Colonic mucosa (tissue), 4 donors: Measurements from ENCODE around the gene PRR23E. TPM values are rescaled to one million over a fixed set of nuclear protein-coding genes. Genes with fewer than 3 reads are reported as not detected.

ENCODE experiments used
- DNase-seq: peaks from one replicate; pipeline ENCODE4 v3.0.0-alpha.2; 2020
- H3K27ac ChIP-seq: fragments of 200-600 bp; one replicate; pipeline ENCODE4 v1.8.0; 2021
- H3K27me3 ChIP-seq: fragments of 200-600 bp; one replicate; pipeline ENCODE4 v1.8.0; 2021
- H3K36me3 ChIP-seq: fragments of 200-600 bp; one replicate; pipeline ENCODE4 v1.8.0; 2021
- H3K4me1 ChIP-seq: fragments of 200-600 bp; one replicate; pipeline ENCODE4 v1.8.0; 2021; ENCODE audit warnings: mild to moderate bottlenecking
- H3K4me3 ChIP-seq: fragments of 200-600 bp; one replicate; pipeline ENCODE4 v1.8.0; 2021
- H3K9ac ChIP-seq, 2 donors: one replicate each; pipeline ENCODE4 v1.7.0; 2013; ENCODE audit warnings: control low read depth in 2 of 2, low read depth in 2 of 2, low read length in 2 of 2
- H3K9me3 ChIP-seq: fragments of 200-600 bp; one replicate; pipeline ENCODE4 v1.8.0; 2021
- CTCF ChIP-seq: fragments of 200-600 bp; IDR thresholded peaks from one replicate; pipeline ENCODE4 v1.8.0; 2022; ENCODE audit warnings: antibody characterized with exemption, mild to moderate bottlenecking
- intact Hi-C: fragments of 100-400 bp; cut with DNase I; formaldehyde crosslinking; loops from one replicate; pipeline ENCODE4 v1.14.1; 2022
- total RNA-seq, 2 donors: library from RNA; stranded (reverse); fragmentation: NEBNext Ultra II Directional in 1 of 2; extraction: Animal tissue kit (Norgen Biotek cat#: 25700) in 1 of 2; gene quantifications; one replicate each; pipeline ENCODE4 v1.2.1, GENCODE V29; 2021
- donor health status: healthy.
- donor health status: DM: no; HTN: no; CAD: no.
- donor health status: DM: no; HTN: no; CAD: no.

The PRR23E gene
- total RNA-seq, 2 donors from 2014 or later: not detected

DNA sequence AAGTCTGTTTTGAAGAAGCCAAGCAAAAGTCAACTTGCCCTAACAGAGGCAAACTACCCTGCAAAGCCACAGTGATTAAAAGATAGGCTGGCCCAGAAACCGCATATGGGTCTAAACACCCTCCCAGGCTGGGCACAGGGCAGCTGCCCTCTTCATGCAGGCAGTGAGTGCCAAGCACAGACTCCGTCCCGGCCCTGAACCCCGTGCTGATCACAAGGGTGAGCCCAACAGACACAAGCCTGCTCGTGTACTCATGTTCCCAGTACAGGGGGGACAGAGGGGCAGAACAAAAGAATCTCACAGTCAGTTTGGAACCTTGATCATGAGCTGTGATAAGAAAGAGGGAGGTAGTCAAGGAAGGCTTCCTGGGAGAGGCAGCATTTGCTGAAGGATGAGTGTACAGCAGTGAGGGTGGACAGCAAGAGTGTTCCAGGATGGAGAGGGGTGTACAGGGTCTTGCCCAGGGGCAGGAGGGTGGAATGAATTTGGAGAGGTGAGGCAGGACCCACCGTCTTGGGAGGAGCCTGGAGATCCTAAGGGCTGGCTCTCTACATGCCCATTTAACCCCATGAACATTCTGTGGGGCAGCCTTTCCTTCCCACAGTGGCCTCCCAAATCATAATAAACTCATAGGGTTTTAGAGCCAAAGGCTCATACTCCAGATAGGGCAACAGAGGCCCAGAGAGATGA, 43.2 kb upstream of the PRR23E start:
- no peaks in the 10 kb centered on the region for H3K27me3 ChIP-seq

GRCh38 chr3:127150513-127151250, 42.2 kb upstream of the PRR23E start:
- H3K27ac ChIP-seq: no peak overlapping the region
- H3K9ac ChIP-seq: no peak overlapping the region
- H3K9me3 ChIP-seq: no peaks in the 10 kb centered on the region
- no peaks in the 10 kb centered on the region for H3K36me3 ChIP-seq
- H3K4me1 ChIP-seq: no peaks in the 10 kb centered on the region
- H3K4me3 ChIP-seq: no peak overlapping the region
- intact Hi-C loops: no loop called here
- H3K27me3 ChIP-seq: no peaks in the 10 kb centered on the region
- DNase-seq: no peak
- TF ChIP-seq CTCF: no peak

More for the DNA sequence above, 43.2 kb upstream of the PRR23E start:
- TF ChIP-seq CTCF: no peak
- Histone ChIP-seq H3K9ac (no peak overlapping the region), H3K36me3 (no peaks in the 10 kb centered on the region), H3K4me3 (no peak overlapping the region), H3K4me1 (no peaks in the 10 kb centered on the region), H3K9me3 (no peaks in the 10 kb centered on the region), H3K27ac (no peak overlapping the region)
- intact Hi-C loops: no loop called here
- no peak for DNase-seq

GRCh38 chr3:127151251-127151564, 41.7 kb upstream of the PRR23E start:
- no peak for DNase-seq
- Histone ChIP-seq H3K9me3 (no peaks in the 10 kb centered on the region), H3K27me3 (no peaks in the 10 kb centered on the region), H3K36me3 (no peaks in the 10 kb centered on the region), H3K4me1 (no peaks in the 10 kb centered on the region), H3K9ac (no peak overlapping the region), H3K4me3 (no peak overlapping the region), H3K27ac (no peak overlapping the region)
- no peak for TF ChIP-seq CTCF
- intact Hi-C loops: no loop called here

DNA sequence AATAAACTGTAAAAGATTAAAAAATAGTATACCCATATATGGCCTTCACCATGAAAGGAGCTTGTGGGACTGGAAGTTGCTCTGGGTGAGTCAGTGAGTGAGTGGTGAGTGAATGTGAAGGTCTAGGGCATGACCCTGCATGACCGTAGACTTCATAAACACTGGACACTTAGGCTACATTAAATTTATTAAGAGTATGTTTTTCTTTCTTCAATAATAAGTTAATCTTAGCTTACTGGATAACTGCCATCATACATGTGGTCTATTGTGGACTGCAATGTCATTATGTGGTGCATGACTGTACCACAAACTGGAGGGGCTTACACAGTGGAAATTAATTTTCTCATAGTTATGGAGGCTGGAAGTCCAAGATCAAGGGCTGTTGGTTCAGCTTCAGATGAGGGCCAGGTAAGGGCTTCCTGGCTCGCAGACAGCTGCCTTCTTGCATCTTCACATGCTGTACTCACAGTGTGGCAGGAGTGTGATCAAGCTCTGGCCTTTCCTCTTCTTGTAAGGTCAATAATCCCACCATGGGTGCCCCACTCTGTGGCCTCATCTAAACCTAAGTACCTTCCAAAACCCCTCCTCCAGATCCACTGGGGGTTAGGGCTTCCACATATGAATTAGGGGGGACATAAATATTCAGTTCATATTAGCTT, 40.8 kb upstream of the PRR23E start:
- Histone ChIP-seq H3K4me1 (no peaks in the 10 kb centered on the region), H3K27ac (no peak overlapping the region), H3K9ac (no peak overlapping the region), H3K27me3 (no peaks in the 10 kb centered on the region), H3K36me3 (no peaks in the 10 kb centered on the region), H3K9me3 (no peaks in the 10 kb centered on the region), H3K4me3 (no peak overlapping the region)
- DNase-seq: no peak
- TF ChIP-seq CTCF: no peak
- intact Hi-C loops: no loop called here

DNA sequence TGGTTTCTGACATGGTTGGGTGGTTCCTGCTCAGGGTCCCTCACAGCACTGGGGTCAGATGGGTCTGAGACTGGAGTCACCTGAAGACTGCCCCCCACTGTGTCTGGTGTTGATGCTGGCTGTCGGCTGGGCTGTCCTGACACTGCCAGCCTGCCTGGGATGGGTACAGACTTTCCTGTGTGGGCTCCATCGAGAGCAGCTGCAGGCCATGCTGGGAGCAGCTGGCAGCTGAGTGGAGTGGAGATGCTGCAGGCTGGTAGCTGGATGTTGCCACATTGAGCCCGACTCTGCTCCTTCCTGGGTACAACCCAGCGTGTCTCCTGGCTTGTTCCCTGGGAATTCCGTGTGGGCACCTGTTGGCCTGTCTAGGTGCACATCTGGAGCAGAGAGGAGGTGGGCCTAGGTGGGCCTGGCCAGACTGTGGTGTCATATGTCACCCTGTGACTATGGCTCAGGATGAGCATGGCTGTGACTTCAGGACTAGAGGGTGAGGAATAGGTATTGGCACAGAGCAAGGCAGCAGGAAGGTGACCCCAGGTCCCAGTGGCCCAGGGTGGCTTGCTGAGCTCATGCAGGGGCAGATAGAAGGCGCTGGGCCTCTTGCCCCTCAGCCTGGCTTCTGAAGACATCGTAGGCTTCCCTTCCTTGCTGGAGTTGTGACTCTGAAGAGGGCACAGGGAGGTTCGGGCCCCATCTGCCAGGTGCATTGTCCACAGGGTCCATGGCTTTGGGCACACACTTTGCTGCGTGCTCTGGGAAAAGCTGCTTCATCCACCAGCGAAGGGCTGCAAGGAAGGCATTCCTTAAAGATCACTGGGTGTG, 40.0 kb upstream of the PRR23E start:
- no peak overlapping the region for H3K27ac ChIP-seq

More for the DNA sequence above, 40.0 kb upstream of the PRR23E start:
- intact Hi-C loops: no loop called here
- no peaks in the 10 kb centered on the region for H3K27me3 ChIP-seq
- no peak for TF ChIP-seq CTCF
- no peak overlapping the region for H3K4me3 ChIP-seq
- H3K4me1 ChIP-seq: no peaks in the 10 kb centered on the region
- DNase-seq: no peak
- H3K36me3 ChIP-seq: no peaks in the 10 kb centered on the region
- H3K9me3 ChIP-seq: no peaks in the 10 kb centered on the region
- H3K9ac ChIP-seq: no peak overlapping the region
